CD4-positive, alpha-beta T cell (primary cell): ENCODE measurements around the gene NTMT2. TPM values are rescaled to one million over a fixed set of nuclear protein-coding genes. Genes with fewer than 3 reads are reported as not detected.

Experiments used
- ATAC-seq: fragments of 200-7000 bp; cut with Tn5 transposase; one replicate; pipeline ENCODE4 v1.10.0; 2022; ENCODE audit warnings: mild to moderate bottlenecking; ENCODE audit not compliant: poor library complexity
- CTCF ChIA-PET: fragments of 350-600 bp; sonication (Branson Sonifier 250); formaldehyde crosslinking; loops from one replicate; lab custom pipeline; 2021; ENCODE audit warnings: antibody characterized with exemption, inconsistent platforms; lab: Charles Lee
- POLR2A ChIA-PET: fragments of 350-600 bp; sonication (Branson Sonifier 250); formaldehyde crosslinking; loops from one replicate; lab custom pipeline; 2021; ENCODE audit warnings: antibody characterized with exemption, inconsistent platforms; lab: Charles Lee
- DNase-seq, 14 experiments: peaks; one replicate each; pipeline ENCODE4 v3.0.0-alpha.2; 2013 to 2020; ENCODE audit warnings: mixed read lengths in 2 of 14
- H3K27ac ChIP-seq, 2 donors: one replicate each; pipeline versions ENCODE4 v1.5.1 to v1.7.0; 2013; ENCODE audit warnings: low read length in 2 of 2, low read depth in 1 of 2, mild to moderate bottlenecking in 1 of 2
- H3K27me3 ChIP-seq, 2 experiments: 1 replicate in 1 of 2; 2 replicates in 1 of 2; pipeline versions ENCODE4 v1.6.1 to v1.7.0; 2013; ENCODE audit warnings: low read length in 2 of 2, control low read depth in 1 of 2, mild to moderate bottlenecking in 1 of 2, moderate library complexity in 1 of 2; ENCODE audit not compliant: insufficient read depth in 2 of 2, control insufficient read depth in 1 of 2
- H3K36me3 ChIP-seq: one replicate; pipeline ENCODE4 v1.6.1; 2013; ENCODE audit warnings: low read length, control low read depth; ENCODE audit not compliant: insufficient read depth
- H3K4me1 ChIP-seq: one replicate; pipeline ENCODE4 v1.6.1; 2013; ENCODE audit warnings: low read length, control low read depth; ENCODE audit not compliant: insufficient read depth
- H3K4me3 ChIP-seq: one replicate; pipeline ENCODE4 v1.5.1; 2013; ENCODE audit warnings: mild to moderate bottlenecking, low read length, moderate library complexity
- H3K9me3 ChIP-seq, 2 experiments: 1 replicate in 1 of 2; 2 replicates in 1 of 2; pipeline versions ENCODE4 v1.6.1 to v1.7.0; 2013; ENCODE audit warnings: low read length in 2 of 2, mild to moderate bottlenecking in 2 of 2, control low read depth in 1 of 2, moderate library complexity in 1 of 2; ENCODE audit not compliant: control insufficient read depth in 1 of 2, insufficient read depth in 1 of 2
- H3K27ac Mint-ChIP-seq: one replicate; pipeline ENCODE4 v1.8.0; 2020; ENCODE audit warnings: mixed read lengths
- H3K27me3 Mint-ChIP-seq: one replicate; pipeline ENCODE4 v1.8.0; 2021; ENCODE audit warnings: mixed read lengths
- H3K36me3 Mint-ChIP-seq: one replicate; pipeline ENCODE4 v1.8.0; 2021; ENCODE audit warnings: low read depth, mixed read lengths
- H3K4me1 Mint-ChIP-seq: one replicate; pipeline ENCODE4 v1.8.0; 2021; ENCODE audit warnings: low read depth, mixed read lengths
- H3K4me3 Mint-ChIP-seq: one replicate; pipeline ENCODE4 v1.8.0; 2020; ENCODE audit warnings: mild to moderate bottlenecking, mixed read lengths
- H3K9me3 Mint-ChIP-seq: one replicate; pipeline ENCODE4 v1.8.0; 2020; ENCODE audit warnings: mixed read lengths
- intact Hi-C, 2 experiments: fragments of 100-400 bp; cut with DNase I in 1 of 2; cut with micrococcal nuclease in 1 of 2; formaldehyde crosslinking; loops; one replicate each; pipeline versions ENCODE4 v1.15.1 to v1.9.0; 2023 to 2025; cut with DNase I, micrococcal nuclease
- total RNA-seq, 174 experiments: library from RNA in 2 of 174; stranded (reverse) in 2 of 174; gene quantifications; one replicate each; pipeline ENCODE4 v1.2.3 and lab custom pipeline; 2021 to 2026
- TF ChIP-seq, protein P1 (sequence below): fragments of 200-600 bp; IDR thresholded peaks from one replicate; pipeline ENCODE4 v1.8.0; 2022; ENCODE audit warnings: antibody characterized with exemption, mild to moderate bottlenecking

The NTMT2 gene
- total RNA-seq, 2 experiments from 2014 or later = not detected

GRCh38 chr1:170157820-170158219 is 12.1 kb downstream of the NTMT2 start:
- CTCF ChIA-PET = no interaction called here
- Histone ChIP-seq H3K9me3 (peaks cover 6 to 8% of the 10 kb centered on the region in 2 experiments), H3K4me1 (no peaks in the 10 kb centered on the region), H3K27me3 (no peaks in the 10 kb centered on the region), H3K4me3 (no peak overlapping the region), H3K36me3 (no peaks in the 10 kb centered on the region), H3K27ac (no peak overlapping the region)
- H3K36me3 Mint-ChIP-seq = no peaks in the 10 kb centered on the region
- H3K9me3 Mint-ChIP-seq = peaks cover 7% of the 10 kb centered on the region
- intact Hi-C loops = no loop called here
- peaks cover 8% of the 10 kb centered on the region for H3K27me3 Mint-ChIP-seq
- no peak for ATAC-seq
- H3K4me3 Mint-ChIP-seq = no peak overlapping the region
- DNase-seq = no peak
- H3K27ac Mint-ChIP-seq = no peak overlapping the region
- no peaks in the 10 kb centered on the region for H3K4me1 Mint-ChIP-seq
- POLR2A ChIA-PET = no interaction called here
- TF ChIP-seq, protein P1, sequence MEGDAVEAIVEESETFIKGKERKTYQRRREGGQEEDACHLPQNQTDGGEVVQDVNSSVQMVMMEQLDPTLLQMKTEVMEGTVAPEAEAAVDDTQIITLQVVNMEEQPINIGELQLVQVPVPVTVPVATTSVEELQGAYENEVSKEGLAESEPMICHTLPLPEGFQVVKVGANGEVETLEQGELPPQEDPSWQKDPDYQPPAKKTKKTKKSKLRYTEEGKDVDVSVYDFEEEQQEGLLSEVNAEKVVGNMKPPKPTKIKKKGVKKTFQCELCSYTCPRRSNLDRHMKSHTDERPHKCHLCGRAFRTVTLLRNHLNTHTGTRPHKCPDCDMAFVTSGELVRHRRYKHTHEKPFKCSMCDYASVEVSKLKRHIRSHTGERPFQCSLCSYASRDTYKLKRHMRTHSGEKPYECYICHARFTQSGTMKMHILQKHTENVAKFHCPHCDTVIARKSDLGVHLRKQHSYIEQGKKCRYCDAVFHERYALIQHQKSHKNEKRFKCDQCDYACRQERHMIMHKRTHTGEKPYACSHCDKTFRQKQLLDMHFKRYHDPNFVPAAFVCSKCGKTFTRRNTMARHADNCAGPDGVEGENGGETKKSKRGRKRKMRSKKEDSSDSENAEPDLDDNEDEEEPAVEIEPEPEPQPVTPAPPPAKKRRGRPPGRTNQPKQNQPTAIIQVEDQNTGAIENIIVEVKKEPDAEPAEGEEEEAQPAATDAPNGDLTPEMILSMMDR = no peak

GRCh38 chr1:170162459-170163246 is 16.9 kb downstream of the NTMT2 start:
- Histone ChIP-seq H3K27ac (no peak overlapping the region), H3K4me1 (no peaks in the 10 kb centered on the region), H3K9me3 (no peaks in the 10 kb centered on the region), H3K36me3 (no peaks in the 10 kb centered on the region), H3K4me3 (no peak overlapping the region), H3K27me3 (no peaks in the 10 kb centered on the region)
- ChIA-PET POLR2A (no interaction called here), CTCF (interaction anchor here (0.6 kb wide), 1 partner anchor 14 kb away, joined by 3 read pairs; no protein-coding TSS in a partner anchor)
- no peaks in the 10 kb centered on the region for H3K36me3 Mint-ChIP-seq
- no peaks in the 10 kb centered on the region for H3K9me3 Mint-ChIP-seq
- H3K27ac Mint-ChIP-seq = no peak overlapping the region
- peaks cover 8% of the 10 kb centered on the region for H3K27me3 Mint-ChIP-seq
- no peak for DNase-seq
- intact Hi-C loops = no loop called here
- H3K4me1 Mint-ChIP-seq = no peaks in the 10 kb centered on the region
- TF ChIP-seq, protein P1 = no peak
- H3K4me3 Mint-ChIP-seq = no peak overlapping the region
- ATAC-seq = no peak

- intact Hi-C loops = no loop called here
- no peak overlapping the region for H3K4me3 ChIP-seq
- DNase-seq (no peak), ATAC-seq (no peak)
- Mint-ChIP-seq H3K4me3 (no peak overlapping the region), H3K4me1 (peaks cover 5% of the 10 kb centered on the region), H3K9me3 (no peaks in the 10 kb centered on the region), H3K36me3 (no peaks in the 10 kb centered on the region), H3K27ac (no peak overlapping the region), H3K27me3 (peaks cover 4% of the 10 kb centered on the region)
- H3K27ac ChIP-seq = no peak overlapping the region
- POLR2A ChIA-PET = no interaction called here
- CTCF ChIA-PET = no interaction called here
- TF ChIP-seq, protein P1 = no peak
- H3K9me3 ChIP-seq = no peaks in the 10 kb centered on the region
- H3K27me3 ChIP-seq = no peaks in the 10 kb centered on the region
- no peaks in the 10 kb centered on the region for H3K36me3 ChIP-seq
- no peaks in the 10 kb centered on the region for H3K4me1 ChIP-seq
Measured at GRCh38 chr1:170164103-170164763, 18.5 kb downstream of the NTMT2 start.
